Raji (cell line): ENCODE data around the gene ACAA1.

Source experiments
- POLR2A ChIP-seq: IDR thresholded peaks from 2 replicates; pipeline ENCODE4 v1.6.1; 2011; ENCODE audit warnings: low read depth, low read length, control low read depth; ENCODE audit not compliant: insufficient read depth

Gene ACAA1

DNA sequence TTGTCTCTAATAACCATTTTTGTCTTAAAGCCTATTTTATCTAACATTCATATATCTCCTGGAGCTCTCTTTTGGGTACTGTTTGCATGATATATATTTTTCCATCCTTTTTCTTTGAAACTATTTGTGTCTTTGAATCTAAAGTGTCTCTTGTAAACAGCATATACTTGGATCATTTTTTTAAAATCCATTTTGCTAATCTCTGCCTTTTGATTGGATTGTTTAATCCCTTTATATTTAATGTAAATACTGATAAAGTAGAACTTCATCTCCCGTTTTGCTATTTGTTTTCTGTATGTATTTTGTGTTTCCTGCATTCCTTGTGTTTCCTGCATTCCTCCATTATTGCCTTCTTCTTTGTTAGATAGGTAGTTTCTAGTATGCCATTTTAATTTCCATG lies 31.4 kb downstream of the ACAA1 start:
- TF ChIP-seq POLR2A: no peak

DNA sequence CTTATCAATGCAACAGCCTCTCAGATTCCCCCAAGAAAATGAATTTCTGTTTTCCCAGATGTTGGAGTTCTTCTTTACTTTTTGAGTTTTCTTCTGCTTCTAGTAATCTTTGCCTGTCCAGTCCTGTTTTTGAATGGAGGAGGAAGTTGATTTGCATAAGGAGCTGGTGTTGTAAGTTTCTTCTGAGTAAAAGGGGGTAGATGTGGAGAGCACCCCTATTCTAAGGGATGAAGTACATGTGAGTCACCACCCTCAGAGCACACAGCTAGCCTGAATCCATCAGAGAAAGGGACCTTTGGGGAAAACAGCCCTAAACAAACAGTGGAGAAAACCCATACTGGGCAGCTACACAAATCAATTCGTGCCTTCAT lies 34.5 kb downstream of the ACAA1 start:
- TF ChIP-seq POLR2A: no peak

DNA sequence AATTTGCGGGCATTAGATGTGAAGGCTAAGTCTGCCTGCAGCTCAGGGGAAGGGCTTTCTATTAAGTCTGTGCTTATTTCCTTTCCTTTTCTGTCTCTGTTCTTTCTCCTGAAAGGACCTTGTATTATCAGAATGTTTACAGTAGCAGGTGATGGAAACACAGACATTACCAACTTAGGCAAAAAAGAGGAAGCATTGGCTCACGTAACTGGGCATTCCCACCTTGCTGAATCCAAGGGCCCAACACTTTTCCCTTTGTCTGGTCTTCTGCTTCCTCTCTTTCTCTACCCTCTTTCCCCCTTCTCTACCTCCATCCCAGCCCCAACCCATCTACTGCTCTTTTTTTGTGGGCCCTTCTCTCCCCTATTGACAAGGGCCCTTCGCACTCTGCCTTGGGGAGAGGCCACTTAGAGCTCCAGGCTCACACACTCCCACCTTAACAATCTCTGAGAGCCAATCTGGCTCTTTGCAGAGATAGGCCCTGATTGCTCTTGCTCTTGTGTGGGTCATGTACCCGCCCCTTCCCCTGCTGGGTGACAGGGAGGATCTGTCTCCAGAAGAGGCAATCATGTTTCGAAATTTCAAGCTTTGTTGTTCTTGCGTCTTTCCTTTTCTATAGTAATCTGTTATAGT lies 35.0 kb downstream of the ACAA1 start:
- no peak for TF ChIP-seq POLR2A

DNA sequence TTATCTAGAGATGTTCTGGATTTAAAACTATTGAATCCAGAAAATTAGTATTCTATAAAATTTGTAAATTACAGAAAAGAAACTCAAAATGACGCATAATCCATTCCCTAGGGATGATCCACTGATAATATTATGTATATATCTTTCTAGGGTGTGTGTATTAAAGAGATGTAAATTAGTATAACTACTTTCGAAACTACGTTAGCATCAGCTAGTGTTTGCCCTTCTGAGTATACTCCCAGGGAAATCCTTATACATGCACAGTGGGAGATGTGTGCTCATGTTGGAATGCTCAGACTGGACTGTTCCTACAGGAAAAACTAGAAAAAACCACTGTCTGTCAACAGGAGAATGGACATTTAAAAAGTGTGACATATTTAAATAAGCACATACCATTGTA lies 36.4 kb downstream of the ACAA1 start:
- TF ChIP-seq POLR2A: no peak

DNA sequence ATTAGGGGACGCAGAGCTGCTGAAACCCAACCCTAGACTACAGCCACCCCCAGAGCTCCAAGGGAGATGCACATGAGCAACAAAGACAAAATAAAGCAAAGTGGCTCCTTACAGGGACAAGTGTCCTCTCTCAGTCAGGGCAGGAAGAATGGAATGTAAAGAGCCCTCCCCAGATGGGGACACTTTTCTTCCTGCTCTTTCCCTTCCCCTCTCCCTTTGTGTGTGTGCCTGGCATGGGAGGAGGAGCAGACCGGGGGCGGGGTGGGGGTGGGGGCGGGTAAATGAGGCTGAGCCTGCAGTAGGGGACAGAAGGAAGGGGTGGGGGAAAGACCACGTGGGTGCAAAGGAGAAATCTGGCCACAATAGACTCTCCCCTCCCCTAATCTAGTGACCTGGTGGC lies 37.4 kb downstream of the ACAA1 start:
- no peak for TF ChIP-seq POLR2A

DNA sequence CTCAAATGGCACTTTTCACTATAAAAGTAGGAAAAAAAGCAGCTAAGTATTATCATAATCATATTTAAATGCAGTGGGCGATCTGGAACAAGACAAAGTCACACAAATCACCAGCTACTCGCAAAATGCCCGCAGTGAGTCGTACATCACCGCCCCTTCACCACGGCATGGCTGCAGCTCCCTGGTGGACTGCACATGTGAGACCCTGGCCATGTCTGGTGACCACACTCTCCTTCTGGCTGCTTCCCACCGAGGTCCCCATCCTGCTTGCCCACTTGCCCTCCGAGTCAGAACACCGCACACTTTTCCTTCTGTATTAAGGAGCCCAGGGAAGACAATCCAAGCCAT lies 38.6 kb downstream of the ACAA1 start:
- TF ChIP-seq POLR2A: no peak

DNA sequence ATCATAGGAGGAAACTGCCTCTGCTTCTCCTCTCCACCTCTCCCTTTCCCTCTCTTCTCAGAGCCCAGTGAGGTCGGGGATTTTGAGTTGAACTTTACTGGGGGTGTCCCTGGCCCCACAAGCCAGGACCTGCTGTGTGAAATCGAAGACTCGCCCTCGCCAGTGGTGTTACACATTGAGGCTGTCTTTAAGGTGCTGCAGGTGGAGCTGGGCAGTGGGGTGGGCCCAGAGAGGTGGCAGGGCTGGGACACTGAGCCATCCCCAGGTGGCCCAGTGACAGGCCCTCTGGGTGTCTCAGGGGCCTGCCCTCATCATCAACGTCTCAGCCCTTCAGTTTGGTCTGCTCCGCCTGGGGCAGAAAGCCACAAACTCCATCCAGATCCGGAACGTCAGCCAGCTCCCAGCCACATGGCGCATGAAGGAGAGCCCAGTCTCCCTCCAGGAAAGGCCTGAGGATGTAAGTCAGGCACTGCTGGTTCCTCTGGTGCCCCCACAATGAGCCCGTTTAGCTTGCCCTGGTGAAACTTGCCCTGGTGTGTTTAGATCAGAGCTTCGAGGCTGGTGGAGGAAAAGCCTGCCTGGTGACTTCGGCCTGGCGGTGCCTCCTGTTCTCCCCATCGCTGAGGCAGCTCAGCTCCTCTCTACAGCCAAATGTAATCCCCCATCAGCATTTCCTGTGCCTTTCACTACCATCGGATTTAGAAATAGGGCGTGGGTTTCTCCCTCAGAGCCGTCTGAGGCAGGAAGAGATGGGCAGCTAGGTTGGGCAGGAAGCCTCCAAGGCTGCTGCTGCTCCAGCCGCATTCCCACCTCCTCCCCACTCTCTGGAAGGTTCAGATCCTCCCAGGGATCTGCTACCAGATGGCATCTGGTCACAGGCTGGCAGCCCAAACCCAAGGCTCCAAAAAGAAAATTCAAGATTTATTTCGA lies 39.2 kb downstream of the ACAA1 start:
- no peak for TF ChIP-seq POLR2A

DNA sequence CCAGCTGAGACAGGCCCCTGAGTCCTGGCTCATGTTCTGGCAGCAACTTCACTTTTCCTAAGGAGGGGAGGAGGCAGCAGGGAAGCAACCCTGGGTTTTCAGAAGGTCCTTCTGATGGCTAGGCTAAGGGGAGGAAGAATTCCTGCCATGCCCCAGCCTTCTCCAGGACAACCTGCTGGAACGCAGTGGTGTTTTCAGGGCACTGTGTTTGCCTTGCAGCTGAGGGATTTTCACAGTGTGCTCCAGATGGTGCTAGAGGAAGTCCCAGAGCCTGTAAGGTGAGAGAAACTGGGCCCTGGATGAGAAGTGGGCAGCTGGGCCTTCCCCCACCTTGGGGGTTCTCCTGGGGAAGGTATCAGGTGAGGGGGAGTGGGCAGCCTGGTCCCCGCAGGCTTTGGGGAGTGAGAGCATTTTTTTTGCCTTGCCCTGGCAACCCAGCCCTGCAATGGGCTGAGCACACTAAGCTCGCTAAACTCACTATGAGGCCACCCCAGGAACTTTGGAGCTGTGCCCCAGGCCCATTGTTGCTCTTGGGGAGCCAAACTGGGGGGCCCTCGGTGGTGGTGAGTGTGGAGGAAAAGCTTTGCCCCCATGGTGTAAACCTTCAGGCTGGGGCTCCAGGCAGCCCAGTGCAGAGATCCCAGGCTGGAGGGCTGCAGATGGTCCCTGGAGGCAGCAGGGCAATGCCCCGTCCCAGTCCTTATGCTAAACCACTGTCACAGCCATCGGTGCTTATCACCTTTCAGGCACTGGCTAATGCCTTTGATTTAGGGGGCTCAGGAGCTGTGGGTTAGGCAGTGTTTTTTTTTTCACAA lies 41.1 kb downstream of the ACAA1 start:
- no peak for TF ChIP-seq POLR2A

DNA sequence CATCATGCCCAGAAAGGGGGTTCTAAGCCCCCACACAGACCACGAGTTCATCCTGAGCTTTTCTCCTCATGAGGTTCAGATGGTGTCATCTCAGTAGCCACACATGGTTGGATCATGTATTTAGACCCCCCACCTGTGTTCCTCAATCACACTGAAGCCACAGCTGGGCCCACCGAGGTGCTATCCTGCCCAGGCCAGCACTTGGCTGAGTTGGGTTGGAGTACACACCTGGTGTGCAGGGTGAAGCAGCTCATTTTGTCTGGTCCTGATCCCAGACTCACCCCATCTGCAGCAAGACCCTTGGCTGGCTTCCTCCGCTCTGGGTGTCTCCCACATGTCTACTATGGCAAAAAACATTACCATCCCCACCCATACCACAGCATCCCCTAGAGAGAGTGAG lies 41.9 kb downstream of the ACAA1 start:
- TF ChIP-seq POLR2A: no peak

DNA sequence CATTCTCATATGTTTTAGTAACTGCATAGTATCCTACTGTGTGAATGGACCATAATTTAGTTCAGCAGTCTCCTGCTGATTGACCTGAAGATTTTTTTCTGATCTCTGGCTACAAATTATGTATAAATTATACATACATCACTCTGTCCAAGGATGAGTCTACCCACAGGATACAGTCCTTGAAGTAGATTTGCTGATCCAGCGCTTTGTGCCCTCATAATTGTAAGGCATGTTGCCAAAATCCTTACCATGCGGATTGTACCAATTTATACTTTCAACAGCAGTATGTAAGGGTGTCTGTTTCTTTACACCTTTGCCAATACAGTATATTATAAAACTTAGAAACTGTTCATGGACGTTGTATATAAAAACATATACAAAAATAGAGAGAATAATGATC lies 46.5 kb downstream of the ACAA1 start:
- TF ChIP-seq POLR2A: no peak

DNA sequence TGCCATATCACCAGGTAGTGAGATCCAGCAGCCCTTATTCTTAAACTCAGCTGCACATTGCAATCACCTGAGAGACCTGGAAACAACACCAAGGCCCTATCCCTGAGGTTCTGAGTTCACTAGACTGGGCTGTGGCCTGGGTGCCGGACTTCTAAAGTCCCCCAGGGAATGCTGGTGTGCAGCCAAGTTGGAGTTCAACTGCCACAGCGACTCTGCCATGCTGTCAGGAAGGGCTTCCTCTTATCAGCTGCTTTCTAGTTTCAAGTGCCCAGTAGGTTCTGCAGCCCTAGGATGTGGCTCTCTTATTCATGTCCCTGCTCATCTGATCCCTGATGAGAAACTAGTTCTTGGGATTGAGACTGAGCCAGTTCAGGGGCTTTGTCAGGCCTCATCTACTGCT lies 47.8 kb downstream of the ACAA1 start:
- no peak for TF ChIP-seq POLR2A

DNA sequence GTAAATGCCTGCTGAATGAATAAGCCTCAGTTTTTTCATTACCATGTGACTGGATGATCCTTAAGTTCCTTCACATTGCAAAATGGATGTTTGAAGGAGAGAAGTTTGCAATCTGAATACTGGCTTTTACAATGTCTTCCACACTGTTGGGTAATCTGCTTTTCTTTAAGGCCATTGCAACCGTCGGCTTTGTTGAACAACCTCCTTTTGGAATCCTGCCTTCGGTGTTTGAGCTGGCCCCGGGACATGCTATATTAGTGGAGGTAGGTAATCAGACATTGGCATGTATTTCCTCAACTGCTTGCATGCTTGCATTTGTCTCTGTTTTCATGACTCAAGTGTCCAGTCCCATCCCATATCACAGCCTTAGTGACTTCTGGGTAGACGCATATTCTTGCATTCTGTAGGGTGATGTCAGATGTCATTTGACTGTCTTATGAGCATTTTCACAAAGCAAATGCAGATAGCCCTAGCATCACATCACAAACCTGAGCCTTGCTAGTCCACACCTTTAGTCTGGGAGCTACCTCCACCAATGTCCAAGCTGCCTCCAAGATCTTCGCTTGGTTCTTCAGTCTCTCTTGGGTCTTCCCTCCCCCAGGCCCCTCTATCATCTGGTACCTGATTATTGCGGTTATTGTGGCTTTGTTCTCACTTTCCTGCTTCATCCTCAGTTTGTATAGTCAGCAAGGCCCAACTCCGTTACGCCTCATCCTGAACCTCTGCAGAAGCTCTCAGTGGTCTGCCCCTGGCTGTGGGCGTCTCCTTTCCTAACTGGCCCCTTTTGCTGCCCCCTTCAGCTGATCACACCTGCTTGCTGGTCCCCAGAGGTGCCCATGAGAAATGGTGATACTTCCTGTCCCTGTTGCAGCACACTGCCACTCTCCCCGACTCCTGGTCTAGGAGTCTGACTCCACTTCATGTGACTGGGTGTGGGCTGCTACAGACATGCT lies 48.5 kb downstream of the ACAA1 start:
- no peak for TF ChIP-seq POLR2A

DNA sequence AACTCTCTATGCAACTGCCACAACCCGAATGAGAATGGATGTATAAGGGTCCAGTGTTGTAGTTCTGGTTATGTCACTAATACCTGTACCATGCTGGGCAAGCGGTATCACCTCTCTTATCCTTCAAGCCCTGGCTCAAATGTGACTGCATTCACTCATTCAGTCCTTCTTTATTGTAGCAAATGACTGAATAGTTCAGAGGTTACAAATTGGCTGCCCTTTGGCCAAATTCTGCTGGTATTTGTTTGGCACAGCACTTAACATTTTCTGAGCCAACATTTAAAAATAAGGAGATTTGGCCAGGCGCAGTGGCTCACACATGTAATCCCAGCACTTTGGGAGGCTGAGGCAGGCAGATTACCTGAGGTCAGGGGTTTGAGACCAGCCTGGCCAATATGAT lies 50.4 kb downstream of the ACAA1 start:
- TF ChIP-seq POLR2A: no peak

DNA sequence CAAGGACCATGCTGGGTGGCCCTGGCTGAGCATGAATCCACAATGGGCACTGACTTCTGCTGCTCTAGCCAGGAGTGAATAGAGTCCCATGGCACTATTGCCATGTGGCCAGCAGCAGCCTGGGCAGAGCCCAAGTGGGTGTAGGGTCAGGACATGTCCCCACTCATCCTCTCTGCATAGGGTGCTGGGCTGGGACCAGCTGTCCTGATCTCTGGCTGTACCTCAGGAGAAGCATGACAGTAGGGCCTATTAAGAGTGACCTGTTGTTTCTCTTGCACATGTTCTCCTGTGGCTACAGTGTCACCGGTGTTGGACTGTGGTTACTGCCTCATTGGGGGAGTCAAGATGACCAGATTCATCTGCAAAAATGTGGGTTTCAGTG lies 51.0 kb downstream of the ACAA1 start:
- TF ChIP-seq POLR2A: no peak

DNA sequence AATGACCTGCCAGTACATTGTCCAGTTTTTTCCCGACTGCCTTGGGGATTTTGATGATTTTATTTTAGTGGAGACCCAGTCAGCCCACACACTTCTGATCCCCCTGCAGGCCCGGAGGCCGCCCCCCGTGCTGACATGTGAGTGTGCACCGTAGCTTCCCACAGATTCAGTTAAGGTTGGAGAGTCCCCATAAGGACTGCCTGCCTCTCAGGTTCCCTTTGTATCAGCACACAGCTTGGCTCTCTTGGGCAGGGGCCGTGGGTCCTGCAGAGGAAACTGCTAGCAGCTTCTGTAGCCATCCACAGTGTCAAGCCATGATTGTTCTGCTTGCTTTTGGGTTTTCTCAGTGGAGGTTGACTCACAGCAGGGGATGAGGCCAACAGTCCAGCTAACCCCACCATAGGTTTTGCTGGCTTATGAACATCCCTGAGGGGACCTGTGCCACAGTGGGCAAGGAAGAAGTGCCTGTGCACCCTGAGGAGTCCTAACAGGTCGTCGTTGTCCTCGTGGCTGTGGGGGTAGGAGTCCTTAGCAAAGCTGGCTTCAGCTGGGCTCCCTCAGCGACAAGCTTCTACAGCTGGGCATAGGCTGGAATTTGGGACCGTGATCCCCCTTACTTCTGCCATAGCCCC lies 51.5 kb downstream of the ACAA1 start:
- no peak for TF ChIP-seq POLR2A
